ENCODE results near the gene LAMC3. TPM values are rescaled to one million over a fixed set of nuclear protein-coding genes. Genes with fewer than 3 reads are reported as not detected.

Gene LAMC3
- total RNA-seq, 1 donor from 2014 or later: 0.20 TPM

- Histone ChIP-seq H3K9ac (ENCODE audit: low read length) (no peak overlapping the region), H3K27ac (ENCODE audit: low read depth, low read length) (no peak overlapping the region), H3K4me1 (ENCODE audit: insufficient read depth, low read length) (peaks cover 14% of the 10 kb centered on the region), H3K36me3 (ENCODE audit: insufficient read depth, low read length) (no peaks in the 10 kb centered on the region), H2AFZ (ENCODE audit: low read depth, low read length) (no peak overlapping the region), H3K79me2 (ENCODE audit: insufficient read depth, low read length) (peaks cover 16% of the 10 kb centered on the region), H3K4me2 (ENCODE audit: low read length) (no peak overlapping the region), H3K27me3 (ENCODE audit: insufficient read depth, low read length) (no peaks in the 10 kb centered on the region), H3K9me3 (ENCODE audit: insufficient read depth, low read depth, low read length) (no peaks in the 10 kb centered on the region), H3K4me3 (ENCODE audit: insufficient read depth, low read depth, low read length) (no peak overlapping the region), H4K20me1 (ENCODE audit: insufficient read depth, low read length) (peaks cover 4% of the 10 kb centered on the region)
- TF ChIP-seq, protein P1, sequence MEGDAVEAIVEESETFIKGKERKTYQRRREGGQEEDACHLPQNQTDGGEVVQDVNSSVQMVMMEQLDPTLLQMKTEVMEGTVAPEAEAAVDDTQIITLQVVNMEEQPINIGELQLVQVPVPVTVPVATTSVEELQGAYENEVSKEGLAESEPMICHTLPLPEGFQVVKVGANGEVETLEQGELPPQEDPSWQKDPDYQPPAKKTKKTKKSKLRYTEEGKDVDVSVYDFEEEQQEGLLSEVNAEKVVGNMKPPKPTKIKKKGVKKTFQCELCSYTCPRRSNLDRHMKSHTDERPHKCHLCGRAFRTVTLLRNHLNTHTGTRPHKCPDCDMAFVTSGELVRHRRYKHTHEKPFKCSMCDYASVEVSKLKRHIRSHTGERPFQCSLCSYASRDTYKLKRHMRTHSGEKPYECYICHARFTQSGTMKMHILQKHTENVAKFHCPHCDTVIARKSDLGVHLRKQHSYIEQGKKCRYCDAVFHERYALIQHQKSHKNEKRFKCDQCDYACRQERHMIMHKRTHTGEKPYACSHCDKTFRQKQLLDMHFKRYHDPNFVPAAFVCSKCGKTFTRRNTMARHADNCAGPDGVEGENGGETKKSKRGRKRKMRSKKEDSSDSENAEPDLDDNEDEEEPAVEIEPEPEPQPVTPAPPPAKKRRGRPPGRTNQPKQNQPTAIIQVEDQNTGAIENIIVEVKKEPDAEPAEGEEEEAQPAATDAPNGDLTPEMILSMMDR (IDR thresholded peaks at IDR 0.05; ENCODE audit: insufficient read depth, low read depth, low read length): no peak
- TF ChIP-seq EZH2 (IDR thresholded peaks at IDR 0.05; ENCODE audit: insufficient read depth, low read length): no peak
- peaks cover 2% of the 10 kb centered on the region for H3K9me3 Mint-ChIP-seq (ENCODE audit: unreplicated experiment)
- peaks cover 4% of the 10 kb centered on the region for H3K4me1 Mint-ChIP-seq (ENCODE audit: low read depth, unreplicated experiment)
- no peaks in the 10 kb centered on the region for H3K36me3 Mint-ChIP-seq (ENCODE audit: low read depth, unreplicated experiment)
- FAIRE-seq (no peak), DNase-seq (ENCODE audit: low read depth) (no peak)
- H3K27ac Mint-ChIP-seq (ENCODE audit: unreplicated experiment): no peak overlapping the region
- no peaks in the 10 kb centered on the region for H3K27me3 Mint-ChIP-seq (ENCODE audit: low read depth, unreplicated experiment)
- no peak overlapping the region for H3K4me3 Mint-ChIP-seq (ENCODE audit: unreplicated experiment)
These were observed 113.2 kb downstream of the LAMC3 start for GRCh38 chr9:131122158-131122557.

- Mint-ChIP-seq H3K4me3 (ENCODE audit: unreplicated experiment) (peak overlapping the region; percentile 98), H3K9me3 (ENCODE audit: unreplicated experiment) (peaks cover 2% of the 10 kb centered on the region), H3K4me1 (ENCODE audit: low read depth, unreplicated experiment) (peaks cover 4% of the 10 kb centered on the region), H3K27me3 (ENCODE audit: low read depth, unreplicated experiment) (no peaks in the 10 kb centered on the region), H3K27ac (ENCODE audit: unreplicated experiment) (peak overlapping the region; percentile 85), H3K36me3 (ENCODE audit: low read depth, unreplicated experiment) (no peaks in the 10 kb centered on the region)
- Histone ChIP-seq H3K36me3 (ENCODE audit: insufficient read depth, low read length) (peaks cover 16% of the 10 kb centered on the region), H3K4me1 (ENCODE audit: insufficient read depth, low read length) (peaks cover 11% of the 10 kb centered on the region), H3K4me2 (ENCODE audit: low read length) (peak overlapping the region; percentile 85), H4K20me1 (ENCODE audit: insufficient read depth, low read length) (peaks cover 4% of the 10 kb centered on the region), H3K9me3 (ENCODE audit: insufficient read depth, low read depth, low read length) (no peaks in the 10 kb centered on the region), H3K27ac (ENCODE audit: low read depth, low read length) (peak overlapping the region; percentile 68), H3K79me2 (ENCODE audit: insufficient read depth, low read length) (peaks cover 32% of the 10 kb centered on the region), H3K9ac (ENCODE audit: low read length) (peak overlapping the region; percentile 91), H3K4me3 (ENCODE audit: insufficient read depth, low read depth, low read length) (peak overlapping the region; percentile 84), H3K27me3 (ENCODE audit: insufficient read depth, low read length) (no peaks in the 10 kb centered on the region), H2AFZ (ENCODE audit: low read depth, low read length) (peak overlapping the region; percentile 65)
- DNase-seq (ENCODE audit: low read depth) (no peak), FAIRE-seq (no peak)
- TF ChIP-seq, protein P1 (IDR thresholded peaks at IDR 0.05; ENCODE audit: insufficient read depth, low read depth, low read length): no peak
- TF ChIP-seq EZH2 (IDR thresholded peaks at IDR 0.05; ENCODE audit: insufficient read depth, low read length): no peak
These were observed 116.0 kb downstream of the LAMC3 start for GRCh38 chr9:131125038-131125287.

DNA sequence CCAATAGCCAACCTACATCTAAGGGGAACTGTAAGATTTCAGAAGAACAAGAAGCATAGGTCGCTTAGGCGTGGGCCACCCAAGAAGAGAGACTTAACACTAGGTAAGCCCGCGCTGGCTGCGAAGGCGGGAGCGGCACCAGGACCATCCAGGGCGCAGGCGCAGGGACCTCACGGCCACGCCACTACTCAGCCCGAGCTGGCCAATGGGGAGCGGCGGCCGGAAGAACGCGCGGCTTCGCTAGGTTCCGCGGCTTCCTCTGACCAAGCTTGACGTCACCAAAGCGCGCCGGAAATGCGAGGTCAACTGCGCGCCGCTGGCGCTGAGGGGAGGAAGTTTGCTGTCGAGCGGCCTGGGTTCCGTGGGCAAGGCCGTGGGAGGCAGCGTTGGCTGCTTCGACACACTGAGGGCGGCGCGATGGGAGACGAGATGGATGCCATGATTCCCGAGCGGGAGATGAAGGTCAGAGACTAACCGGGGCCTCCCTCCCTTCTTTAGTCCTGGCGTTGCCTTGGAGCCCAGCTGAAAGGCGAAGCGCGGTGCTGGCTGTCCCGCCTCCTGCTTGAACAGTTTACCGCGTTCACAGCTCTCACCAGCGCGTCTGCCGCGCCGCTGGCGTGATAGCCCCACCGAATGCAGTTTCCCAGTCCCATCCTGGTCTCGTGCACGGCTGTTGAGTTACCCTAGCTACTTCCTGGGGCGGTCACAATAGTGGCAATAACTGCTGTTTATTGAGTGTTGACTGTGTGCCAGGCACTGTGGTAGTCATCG is 116.5 kb downstream of the LAMC3 start, which contains the start of gene NUP214:
TSS of gene NUP214 (plus strand) at position 299 of the 771 bp plus-strand sequence. CDS start at position 418, 119 bp downstream.
- peaks cover 19% of the 10 kb centered on the region for H3K36me3 ChIP-seq (ENCODE audit: insufficient read depth, low read length)
- H3K4me1 ChIP-seq (ENCODE audit: insufficient read depth, low read length): peaks cover 11% of the 10 kb centered on the region
- TF ChIP-seq, protein P1 (IDR thresholded peaks at IDR 0.05; ENCODE audit: insufficient read depth, low read depth, low read length): no peak
- no peak for TF ChIP-seq EZH2 (IDR thresholded peaks at IDR 0.05; ENCODE audit: insufficient read depth, low read length)
- no peaks in the 10 kb centered on the region for H3K27me3 ChIP-seq (ENCODE audit: insufficient read depth, low read length)
- Mint-ChIP-seq H3K9me3 (ENCODE audit: unreplicated experiment) (peaks cover 2% of the 10 kb centered on the region), H3K27ac (ENCODE audit: unreplicated experiment) (peak within 1 kb of the TSS; percentile 89), H3K36me3 (ENCODE audit: low read depth, unreplicated experiment) (no peaks in the 10 kb centered on the region), H3K4me1 (ENCODE audit: low read depth, unreplicated experiment) (peaks cover 4% of the 10 kb centered on the region), H3K27me3 (ENCODE audit: low read depth, unreplicated experiment) (no peaks in the 10 kb centered on the region), H3K4me3 (ENCODE audit: unreplicated experiment) (peak within 1 kb of the TSS; percentile 98)
- H4K20me1 ChIP-seq (ENCODE audit: insufficient read depth, low read length): peaks cover 6% of the 10 kb centered on the region
- peak within 1 kb of the TSS; percentile 84 for H3K4me3 ChIP-seq (ENCODE audit: insufficient read depth, low read depth, low read length)
- H3K79me2 ChIP-seq (ENCODE audit: insufficient read depth, low read length): peaks cover 32% of the 10 kb centered on the region
- H3K27ac ChIP-seq (ENCODE audit: low read depth, low read length): peak within 1 kb of the TSS; percentile 72
- H3K4me2 ChIP-seq (ENCODE audit: low read length): peak within 1 kb of the TSS; percentile 85
- DNase-seq (ENCODE audit: low read depth): peak; percentile 92
- no peaks in the 10 kb centered on the region for H3K9me3 ChIP-seq (ENCODE audit: insufficient read depth, low read depth, low read length)
- no peak for FAIRE-seq
- peak within 1 kb of the TSS; percentile 88 for H2AFZ ChIP-seq (ENCODE audit: low read depth, low read length)
- peak within 1 kb of the TSS; percentile 91 for H3K9ac ChIP-seq (ENCODE audit: low read length)

Measured in astrocyte (in vitro differentiated cells and primary cell).